Mucosa of descending colon (tissue), 3 donors: ENCODE results near the gene PTPRD. TPM values are rescaled to one million over a fixed set of nuclear protein-coding genes. Genes with fewer than 3 reads are reported as not detected.

Source experiments
- ATAC-seq: fragments of 200-7000 bp; cut with Tn5 transposase; one replicate; pipeline ENCODE4 v1.9.1; 2020; ENCODE audit warnings: mild to moderate bottlenecking, moderate library complexity
- DNase-seq, 3 donors: peaks; one replicate each; pipeline ENCODE4 v3.0.0-alpha.2; 2020
- H3K36me3 ChIP-seq: fragments of 200-600 bp; one replicate; pipeline ENCODE4 v1.8.0; 2021; ENCODE audit warnings: low read depth, mild to moderate bottlenecking
- H3K4me1 ChIP-seq: fragments of 200-600 bp; one replicate; pipeline ENCODE4 v1.8.0; 2021; ENCODE audit warnings: low read depth, mild to moderate bottlenecking
- H3K4me3 ChIP-seq: fragments of 200-600 bp; one replicate; pipeline ENCODE4 v1.8.0; 2021; ENCODE audit warnings: mild to moderate bottlenecking
- H3K9me3 ChIP-seq: fragments of 200-600 bp; one replicate; pipeline ENCODE4 v1.8.0; 2021; ENCODE audit warnings: mild to moderate bottlenecking
- CTCF ChIP-seq: fragments of 200-600 bp; IDR thresholded peaks from one replicate; pipeline ENCODE4 v1.8.0; 2022; ENCODE audit warnings: antibody characterized with exemption, mild to moderate bottlenecking
- intact Hi-C, 2 donors: fragments of 100-400 bp; cut with DNase I in 1 of 2; cut with micrococcal nuclease in 1 of 2; formaldehyde crosslinking; loops; one replicate each; pipeline versions ENCODE4 v1.11.0 to v1.11.1; 2022; cut with DNase I, micrococcal nuclease
- total RNA-seq, 3 donors: library from RNA; stranded (reverse); fragmentation: NEBNext Ultra II Directional in 2 of 3; extraction: Animal tissue kit (Norgen Biotek cat#: 25700) in 2 of 3; gene quantifications; one replicate each; pipeline versions ENCODE4 v1.2.1 to v1.2.4, GENCODE V29; 2021 to 2023
- donor health status: DM: no; HTN: no; CAD: no; lungs with moderate emphysema.
- donor health status: DM: no; HTN: no; CAD: no.
- donor health status: DM: no; HTN: yes; CAD: no.

Gene PTPRD
- total RNA-seq, 3 donors from 2014 or later, result 52.7 to 128 (median 113) TPM

DNA sequence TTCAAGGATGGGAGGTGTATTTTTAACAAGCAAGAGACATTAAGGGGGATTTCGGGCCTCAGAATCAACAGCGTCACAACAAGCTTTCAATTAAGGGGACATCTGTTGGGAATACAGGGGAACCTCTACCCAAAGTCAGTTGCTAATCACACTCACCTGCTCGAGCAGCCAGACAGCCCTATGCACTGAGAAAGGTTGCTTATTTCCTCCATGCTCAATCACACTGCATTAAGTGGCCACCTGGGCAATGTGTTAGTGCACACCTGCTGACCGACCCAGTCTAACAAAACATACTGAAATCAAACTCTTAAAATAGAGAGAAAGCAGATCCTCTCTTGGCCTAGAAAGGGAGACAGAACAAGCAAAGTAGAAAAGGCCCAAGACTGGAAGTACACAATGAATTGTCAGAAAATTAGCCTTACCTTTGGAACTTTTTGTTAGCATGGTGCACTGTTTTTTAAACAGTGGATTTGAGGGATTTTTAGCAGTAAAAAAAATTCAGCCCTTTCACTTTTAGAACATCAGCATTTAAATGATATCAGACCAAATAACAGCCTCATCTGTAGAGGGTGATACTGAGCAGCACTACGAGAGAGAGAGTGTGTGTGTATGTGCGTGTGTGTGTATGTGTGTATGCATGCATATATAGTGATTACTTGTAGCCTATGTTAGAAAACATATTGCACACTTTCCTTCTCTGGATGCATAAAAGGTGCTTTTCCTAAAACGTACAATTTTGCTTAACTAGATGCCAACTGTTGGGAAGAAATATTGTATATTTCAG is 1694.7 kb downstream of the PTPRD start:
- Histone ChIP-seq H3K9me3 (no peaks in the 10 kb centered on the region), H3K4me1 (no peaks in the 10 kb centered on the region), H3K4me3 (no peak overlapping the region), H3K36me3 (no peaks in the 10 kb centered on the region)
- no peak for ATAC-seq
- intact Hi-C loops, result no loop called here
- DNase-seq, result no peak
- TF ChIP-seq CTCF, result no peak

DNA sequence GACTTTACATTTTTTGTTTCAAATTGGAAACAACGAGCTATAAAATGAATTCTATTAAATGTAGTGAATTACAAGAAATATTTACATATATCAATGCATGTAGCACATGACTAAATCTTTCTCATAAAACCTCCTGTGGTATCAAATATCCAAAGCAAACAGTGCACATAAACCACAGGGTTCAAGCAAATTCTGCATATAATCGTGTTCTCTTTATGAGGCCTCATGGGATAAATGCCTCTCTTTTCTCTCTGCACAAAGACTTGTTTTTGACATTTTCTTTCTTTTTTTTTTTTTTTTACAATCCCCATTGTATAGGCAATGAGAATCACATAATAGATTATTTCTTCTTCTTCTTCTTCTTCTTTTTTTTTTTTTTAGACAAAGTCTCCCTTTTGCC is 1696.0 kb downstream of the PTPRD start:
- Histone ChIP-seq H3K36me3 (no peaks in the 10 kb centered on the region), H3K4me3 (no peak overlapping the region), H3K9me3 (no peaks in the 10 kb centered on the region), H3K4me1 (no peaks in the 10 kb centered on the region)
- ATAC-seq (no peak), DNase-seq (no peak)
- TF ChIP-seq CTCF, result no peak
- intact Hi-C loops, result no loop called here

- no peaks in the 10 kb centered on the region for H3K36me3 ChIP-seq
- ATAC-seq (no peak), DNase-seq (no peak)
- TF ChIP-seq CTCF, result no peak
- H3K4me1 ChIP-seq, result no peaks in the 10 kb centered on the region
- no peak overlapping the region for H3K4me3 ChIP-seq
- intact Hi-C loops, result no loop called here
- H3K9me3 ChIP-seq, result no peaks in the 10 kb centered on the region
Measured at GRCh38 chr9:8907868-8908267, 1704.9 kb downstream of the PTPRD start.

- no peak overlapping the region for H3K4me3 ChIP-seq
- no peak for DNase-seq
- no peak for ATAC-seq
- H3K36me3 ChIP-seq, result no peaks in the 10 kb centered on the region
- intact Hi-C loops, result no loop called here
- H3K4me1 ChIP-seq, result no peaks in the 10 kb centered on the region
- H3K9me3 ChIP-seq, result no peaks in the 10 kb centered on the region
- no peak for TF ChIP-seq CTCF
Measured at GRCh38 chr9:8905731-8906130, 1707.1 kb downstream of the PTPRD start.

- no peaks in the 10 kb centered on the region for H3K4me1 ChIP-seq
- ATAC-seq (no peak), DNase-seq (no peak)
- TF ChIP-seq CTCF, result no peak
- H3K4me3 ChIP-seq, result no peak overlapping the region
- H3K36me3 ChIP-seq, result no peaks in the 10 kb centered on the region
- no peaks in the 10 kb centered on the region for H3K9me3 ChIP-seq
- intact Hi-C loops, result no loop called here
Measured at GRCh38 chr9:8904771-8905515, 1707.9 kb downstream of the PTPRD start.
